Trophoblast cell (in vitro differentiated cells and primary cell): Measurements from ENCODE around the gene NPTN.

Experiments
- DNase-seq, 2 donors: peaks; one replicate each; pipeline ENCODE4 v3.0.0-alpha.2; 2016
- H2AFZ ChIP-seq: 2 replicates; pipeline ENCODE4 v1.6.1; 2013; ENCODE audit warnings: low read length, moderate library complexity, mild to moderate bottlenecking; ENCODE audit not compliant: insufficient read depth, poor library complexity
- H2AK5ac ChIP-seq: 2 replicates; pipeline ENCODE4 v1.6.1; 2013; ENCODE audit warnings: mild to moderate bottlenecking, low read length
- H2BK120ac ChIP-seq: 2 replicates; pipeline ENCODE4 v1.6.1; 2013; ENCODE audit warnings: low read length, mild to moderate bottlenecking, moderate library complexity; ENCODE audit not compliant: insufficient read depth, poor library complexity
- H2BK12ac ChIP-seq: 2 replicates; pipeline ENCODE4 v1.6.1; 2013; ENCODE audit warnings: mild to moderate bottlenecking, low read length, moderate library complexity
- H2BK5ac ChIP-seq: 2 replicates; pipeline ENCODE4 v1.6.1; 2013; ENCODE audit warnings: low read length, low read depth, moderate library complexity, mild to moderate bottlenecking; ENCODE audit not compliant: poor library complexity
- H3K14ac ChIP-seq: 2 replicates; pipeline ENCODE4 v1.6.1; 2013; ENCODE audit warnings: mild to moderate bottlenecking, low read length
- H3K18ac ChIP-seq: 2 replicates; pipeline ENCODE4 v1.6.1; 2013; ENCODE audit warnings: mild to moderate bottlenecking, low read length
- H3K23ac ChIP-seq: 2 replicates; pipeline ENCODE4 v1.6.1; 2013; ENCODE audit warnings: low read length
- H3K27ac ChIP-seq: 2 replicates; pipeline ENCODE4 v1.5.1; 2013; ENCODE audit warnings: low read depth, mild to moderate bottlenecking, inconsistent platforms, low read length, moderate library complexity
- H3K27me3 ChIP-seq: 2 replicates; pipeline ENCODE4 v1.6.1; 2013; ENCODE audit warnings: inconsistent platforms, mild to moderate bottlenecking, low read length, moderate library complexity; ENCODE audit not compliant: insufficient read depth
- H3K36me3 ChIP-seq, 2 experiments: 1 replicate in 1 of 2; 2 replicates in 1 of 2; pipeline ENCODE4 v1.6.1; 2013; ENCODE audit warnings: low read length in 2 of 2, mild to moderate bottlenecking in 2 of 2, moderate library complexity in 1 of 2; ENCODE audit not compliant: insufficient read depth in 2 of 2, control insufficient read depth in 1 of 2
- H3K4ac ChIP-seq: 2 replicates; pipeline ENCODE4 v1.6.1; 2013; ENCODE audit warnings: low read depth, mild to moderate bottlenecking, low read length, moderate library complexity
- H3K4me1 ChIP-seq, 2 experiments: 1 replicate in 1 of 2; 2 replicates in 1 of 2; pipeline ENCODE4 v1.6.1; 2013; ENCODE audit warnings: low read length in 2 of 2, mild to moderate bottlenecking in 2 of 2, moderate library complexity in 1 of 2; ENCODE audit not compliant: insufficient read depth in 2 of 2, control insufficient read depth in 1 of 2
- H3K4me2 ChIP-seq: 2 replicates; pipeline ENCODE4 v1.6.1; 2013; ENCODE audit warnings: inconsistent platforms, mild to moderate bottlenecking, low read length, moderate library complexity
- H3K4me3 ChIP-seq: 2 replicates; pipeline ENCODE4 v1.5.1; 2013; ENCODE audit warnings: mild to moderate bottlenecking, low read depth, low read length, inconsistent platforms
- H3K79me1 ChIP-seq: one replicate; pipeline ENCODE4 v1.6.1; 2013; ENCODE audit warnings: low read length
- H3K79me2 ChIP-seq: 2 replicates; pipeline ENCODE4 v1.6.1; 2013; ENCODE audit warnings: low read length, mild to moderate bottlenecking; ENCODE audit not compliant: control insufficient read depth, insufficient read depth, poor library complexity
- H3K9ac ChIP-seq: 2 replicates; pipeline ENCODE4 v1.6.1; 2013; ENCODE audit warnings: mild to moderate bottlenecking, low read length
- H3K9me3 ChIP-seq: 2 replicates; pipeline ENCODE4 v1.6.1; 2013; ENCODE audit warnings: low read depth, mild to moderate bottlenecking, control low read depth, inconsistent platforms, low read length; ENCODE audit not compliant: insufficient read depth
- H4K12ac ChIP-seq: 2 replicates; pipeline ENCODE4 v1.6.1; 2013; ENCODE audit warnings: low read depth, mild to moderate bottlenecking, low read length, moderate library complexity
- H4K8ac ChIP-seq: 2 replicates; pipeline ENCODE4 v1.6.1; 2013; ENCODE audit warnings: low read depth, mild to moderate bottlenecking, low read length, moderate library complexity
- H4K91ac ChIP-seq: one replicate; pipeline ENCODE4 v1.6.1; 2013; ENCODE audit warnings: low read depth, mild to moderate bottlenecking, low read length, moderate library complexity
- WGBS: extraction: QIAGEN DNeasy Blood & Tissue Kit; methylation state at CpG from one replicate; pipeline ENCODE4 v1.1.7; 2013; ENCODE audit warnings: missing lambda C conversion rate; ENCODE audit not compliant: insufficient read length, insufficient coverage; ENCODE audit errors: extremely low coverage; 5-methylcytosine and 5-hydroxymethylcytosine counted together

Gene NPTN

GRCh38 chr15:73607405-73607804 is 25.8 kb downstream of the NPTN start:
- Histone ChIP-seq H3K23ac (no peak overlapping the region), H2AFZ (no peak overlapping the region), H3K4me3 (no peak overlapping the region), H3K27ac (no peak overlapping the region), H3K79me1 (no peaks in the 10 kb centered on the region), H2BK120ac (no peak overlapping the region), H3K9me3 (no peaks in the 10 kb centered on the region), H3K79me2 (peaks cover 6% of the 10 kb centered on the region), H3K14ac (no peak overlapping the region), H3K4ac (no peak overlapping the region), H4K91ac (no peak overlapping the region), H4K12ac (no peak overlapping the region), H3K27me3 (no peaks in the 10 kb centered on the region), H3K36me3 (no peaks in the 10 kb centered on the region), H3K4me1 (peaks cover 5 to 8% of the 10 kb centered on the region in 2 experiments), H2BK5ac (no peak overlapping the region), H3K4me2 (no peak overlapping the region), H3K9ac (no peak overlapping the region), H3K18ac (no peak overlapping the region), H2BK12ac (no peak overlapping the region), H4K8ac (no peak overlapping the region), H2AK5ac (no peak overlapping the region)
- DNase-seq = no peak
- WGBS = no CpG with 5 or more reads among the region's 2 CpGs

GRCh38 chr15:73605759-73606436 is 27.3 kb downstream of the NPTN start:
- Histone ChIP-seq H3K4ac (peak overlapping the region; percentile 21), H3K9me3 (no peaks in the 10 kb centered on the region), H3K18ac (no peak overlapping the region), H4K8ac (no peak overlapping the region), H3K79me2 (peaks cover 6% of the 10 kb centered on the region), H2BK12ac (no peak overlapping the region), H2AFZ (no peak overlapping the region), H3K23ac (no peak overlapping the region), H2BK120ac (no peak overlapping the region), H4K91ac (no peak overlapping the region), H3K4me2 (no peak overlapping the region), H4K12ac (no peak overlapping the region), H3K27ac (no peak overlapping the region), H3K36me3 (no peaks in the 10 kb centered on the region), H3K9ac (no peak overlapping the region), H3K4me1 (peaks cover 8 to 19% of the 10 kb centered on the region in 2 experiments), H3K27me3 (no peaks in the 10 kb centered on the region), H2BK5ac (no peak overlapping the region), H3K79me1 (no peaks in the 10 kb centered on the region), H2AK5ac (no peak overlapping the region), H3K14ac (no peak overlapping the region), H3K4me3 (no peak overlapping the region)
- DNase-seq = peak; percentile 47 to 62
- WGBS = no CpG with 5 or more reads among the region's 5 CpGs

- Histone ChIP-seq H2BK12ac (no peak overlapping the region), H3K79me2 (peaks cover 6% of the 10 kb centered on the region), H2AK5ac (no peak overlapping the region), H3K23ac (no peak overlapping the region), H3K18ac (no peak overlapping the region), H3K14ac (no peak overlapping the region), H2BK120ac (no peak overlapping the region), H4K91ac (no peak overlapping the region), H3K4ac (peak overlapping the region; percentile 85), H2BK5ac (no peak overlapping the region), H4K12ac (no peak overlapping the region), H4K8ac (no peak overlapping the region), H3K27ac (no peak overlapping the region), H3K4me1 (peaks cover 10 to 24% of the 10 kb centered on the region in 2 experiments), H2AFZ (no peak overlapping the region), H3K4me2 (no peak overlapping the region), H3K79me1 (no peaks in the 10 kb centered on the region), H3K4me3 (no peak overlapping the region), H3K9ac (no peak overlapping the region), H3K36me3 (no peaks in the 10 kb centered on the region), H3K27me3 (no peaks in the 10 kb centered on the region), H3K9me3 (no peaks in the 10 kb centered on the region)
- WGBS = no CpG with 5 or more reads among the region's 1 CpG
- no peak for DNase-seq
These were observed 28.7 kb downstream of the NPTN start for GRCh38 chr15:73604477-73604876.

GRCh38 chr15:73602992-73603391 is 30.2 kb downstream of the NPTN start:
- Histone ChIP-seq H2BK12ac (no peak overlapping the region), H3K9ac (no peak overlapping the region), H4K8ac (no peak overlapping the region), H3K18ac (no peak overlapping the region), H2AK5ac (no peak overlapping the region), H3K4me2 (no peak overlapping the region), H3K4ac (no peak overlapping the region), H3K14ac (no peak overlapping the region), H3K9me3 (no peaks in the 10 kb centered on the region), H3K4me3 (no peak overlapping the region), H3K27me3 (no peaks in the 10 kb centered on the region), H3K36me3 (no peaks in the 10 kb centered on the region), H3K27ac (no peak overlapping the region), H4K91ac (no peak overlapping the region), H3K79me1 (no peaks in the 10 kb centered on the region), H3K4me1 (peaks cover 10 to 27% of the 10 kb centered on the region in 2 experiments), H3K23ac (no peak overlapping the region), H2BK120ac (no peak overlapping the region), H3K79me2 (peaks cover 6% of the 10 kb centered on the region), H2BK5ac (no peak overlapping the region), H4K12ac (no peak overlapping the region), H2AFZ (no peak overlapping the region)
- DNase-seq = peak; percentile 41 to 62
- WGBS = no CpG with 5 or more reads among the region's 2 CpGs
